MV-4-11 (cell line): ENCODE data around the gene ATG14.
"Not testable (repeated sequence)": the region's sequence is repeated elsewhere in the genome, so short reads cannot be mapped to it uniquely, and the experiment has no call there.

Experiments used
- DNase-seq: peaks from one replicate; lab custom pipeline; 2025; lab: John Stamatoyannopoulos, UW

ATG14 gene

GRCh38 chr14:55386037-55386808 is 25.4 kb downstream of the ATG14 start:
- DNase-seq: no peak

- no peak for DNase-seq
These were observed 27.1 kb downstream of the ATG14 start for GRCh38 chr14:55384536-55384935.

GRCh38 chr14:55383541-55384140 is 28.0 kb downstream of the ATG14 start:
- DNase-seq: no peak

- not testable (repeated sequence) for DNase-seq
These were observed 28.6 kb downstream of the ATG14 start for GRCh38 chr14:55383056-55383466.

- no peak for DNase-seq
These were observed 29.1 kb downstream of the ATG14 start for GRCh38 chr14:55382483-55382882.

GRCh38 chr14:55381561-55381960 is 30.1 kb downstream of the ATG14 start:
- DNase-seq: no peak

- DNase-seq: no peak
These were observed 30.6 kb downstream of the ATG14 start for GRCh38 chr14:55381040-55381439.

GRCh38 chr14:55377236-55377635 is 34.4 kb downstream of the ATG14 start:
- no peak for DNase-seq

- no peak for DNase-seq
These were observed 36.9 kb downstream of the ATG14 start for GRCh38 chr14:55374771-55375170.

GRCh38 chr14:55373784-55374705 is 37.6 kb downstream of the ATG14 start:
- DNase-seq: no peak

- no peak for DNase-seq
These were observed 38.8 kb downstream of the ATG14 start for GRCh38 chr14:55372825-55373224.

GRCh38 chr14:55372423-55372822 is 39.2 kb downstream of the ATG14 start:
- DNase-seq: no peak

GRCh38 chr14:55370883-55371455 is 40.7 kb downstream of the ATG14 start:
- no peak for DNase-seq

GRCh38 chr14:55366271-55366670 is 45.4 kb downstream of the ATG14 start:
- DNase-seq: no peak

- no peak for DNase-seq
These were observed 50.4 kb downstream of the ATG14 start for GRCh38 chr14:55361190-55361589.

GRCh38 chr14:55359307-55359706 is 52.3 kb downstream of the ATG14 start:
- DNase-seq: no peak

GRCh38 chr14:55356913-55357312 is 54.7 kb downstream of the ATG14 start:
- no peak for DNase-seq

GRCh38 chr14:55355922-55356321 is 55.7 kb downstream of the ATG14 start:
- DNase-seq: no peak

GRCh38 chr14:55354500-55354899 is 57.1 kb downstream of the ATG14 start:
- DNase-seq: peak; percentile 37

GRCh38 chr14:55353686-55354467 is 57.8 kb downstream of the ATG14 start:
- DNase-seq: no peak

GRCh38 chr14:55352201-55352600 is 59.4 kb downstream of the ATG14 start:
- no peak for DNase-seq
